Prostate gland (tissue), 2 donors: ENCODE data around the gene GJC1. TPM values are rescaled to one million over a fixed set of nuclear protein-coding genes. Genes with fewer than 3 reads are reported as not detected.

Source experiments
- DNase-seq: peaks from one replicate; pipeline ENCODE4 v3.0.0-alpha.2; 2019; ENCODE audit warnings: low spot score
- H3K27ac ChIP-seq, 2 donors: fragments of 200-600 bp; sonication (generic); 2 replicates each; pipeline ENCODE4 v1.5.1; 2017 to 2019
- H3K27me3 ChIP-seq: fragments of 200-600 bp; sonication (generic); replicated peaks from 2 replicates; pipeline ENCODE4 v1.5.1; 2019; ENCODE audit not compliant: insufficient read depth
- H3K36me3 ChIP-seq, 2 donors: fragments of 200-600 bp; sonication (generic); 1 replicate in 1 of 2; 2 replicates in 1 of 2; pipeline versions ENCODE4 v1.5.1 to v1.8.1; 2017 to 2019
- H3K4me1 ChIP-seq: fragments of 200-600 bp; sonication (generic); replicated peaks from 2 replicates; pipeline ENCODE4 v1.5.1; 2019
- H3K4me3 ChIP-seq, 2 donors: fragments of 200-600 bp; sonication (generic); 2 replicates each; pipeline ENCODE4 v1.5.1; 2017 to 2019
- H3K9me3 ChIP-seq: fragments of 200-600 bp; sonication (generic); 2 replicates; pipeline ENCODE4 v1.5.1; 2017
- POLR2A ChIP-seq: fragments of 450-650 bp; IDR thresholded peaks from one replicate; pipeline ENCODE4 v1.6.1; 2016; ENCODE audit warnings: antibody characterized with exemption, mild to moderate bottlenecking
- POLR2AphosphoS5 ChIP-seq: sonication (generic); formaldehyde crosslinking; IDR thresholded peaks from one replicate; pipeline ENCODE4 v1.6.1; 2017; ENCODE audit warnings: antibody characterized with exemption
- WGBS: methylation state at CpG from one replicate; pipeline ENCODE4 v1.1.5; 2018; 5-methylcytosine and 5-hydroxymethylcytosine counted together
- intact Hi-C: fragments of 100-400 bp; cut with DNase I; formaldehyde crosslinking; loops from one replicate; pipeline ENCODE4 v1.14.2; 2022
- total RNA-seq, 2 donors: library from RNA; depleted of rRNA; stranded (reverse); fragments of >200 nt; gene quantifications; one replicate each; pipeline ENCODE4 v1.1.0, GENCODE V29; 2016
- TF ChIP-seq, protein P1 (sequence below), 4 experiments: fragments of 200-600 bp in 2 of 4; fragments of 450-650 bp in 2 of 4; sonication (generic) in 2 of 4; IDR thresholded peaks; 1 replicate in 3 of 4; 2 replicates in 1 of 4; pipeline ENCODE4 v1.5.1; 2016 to 2019; ENCODE audit warnings: antibody characterized with exemption in 4 of 4, mild to moderate bottlenecking in 2 of 4, moderate library complexity in 2 of 4

GJC1 gene
- total RNA-seq, 2 donors from 2014 or later: 5.3 to 18.3 TPM

DNA sequence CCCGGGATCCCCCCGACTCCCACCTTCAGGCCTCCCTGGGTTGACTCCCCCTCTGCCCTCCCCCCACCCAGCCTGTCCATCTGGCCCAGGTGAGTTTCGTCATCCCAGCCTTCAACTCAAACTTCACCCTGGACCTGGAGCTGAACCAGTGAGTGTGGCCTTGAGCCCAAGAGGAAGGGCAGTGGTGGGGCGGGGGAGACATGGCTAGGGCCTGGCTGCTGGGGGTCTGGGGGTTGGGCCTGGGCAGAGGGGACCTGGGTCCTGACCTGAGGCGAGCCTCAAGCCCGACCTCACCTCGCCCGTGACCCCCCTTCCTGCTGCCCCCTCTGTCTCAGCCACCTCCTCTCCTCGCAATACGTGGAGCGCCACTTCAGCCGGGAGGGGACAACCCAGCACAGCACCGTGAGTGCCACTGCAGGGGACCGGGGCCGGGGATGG lies 60.4 kb downstream of the GJC1 start:
- H3K36me3 ChIP-seq: no peaks in the 10 kb centered on the region
- no peak overlapping the region for H3K4me3 ChIP-seq
- H3K4me1 ChIP-seq: no peaks in the 10 kb centered on the region
- no peak for DNase-seq
- no peak overlapping the region for H3K27ac ChIP-seq
- H3K27me3 ChIP-seq: no peaks in the 10 kb centered on the region
- WGBS: 67% methylated on average over 14 of the region's 15 CpGs
- intact Hi-C loops: no loop called here
- no peaks in the 10 kb centered on the region for H3K9me3 ChIP-seq
- TF ChIP-seq POLR2AphosphoS5 (no peak), POLR2A (no peak)
- TF ChIP-seq, protein P1, sequence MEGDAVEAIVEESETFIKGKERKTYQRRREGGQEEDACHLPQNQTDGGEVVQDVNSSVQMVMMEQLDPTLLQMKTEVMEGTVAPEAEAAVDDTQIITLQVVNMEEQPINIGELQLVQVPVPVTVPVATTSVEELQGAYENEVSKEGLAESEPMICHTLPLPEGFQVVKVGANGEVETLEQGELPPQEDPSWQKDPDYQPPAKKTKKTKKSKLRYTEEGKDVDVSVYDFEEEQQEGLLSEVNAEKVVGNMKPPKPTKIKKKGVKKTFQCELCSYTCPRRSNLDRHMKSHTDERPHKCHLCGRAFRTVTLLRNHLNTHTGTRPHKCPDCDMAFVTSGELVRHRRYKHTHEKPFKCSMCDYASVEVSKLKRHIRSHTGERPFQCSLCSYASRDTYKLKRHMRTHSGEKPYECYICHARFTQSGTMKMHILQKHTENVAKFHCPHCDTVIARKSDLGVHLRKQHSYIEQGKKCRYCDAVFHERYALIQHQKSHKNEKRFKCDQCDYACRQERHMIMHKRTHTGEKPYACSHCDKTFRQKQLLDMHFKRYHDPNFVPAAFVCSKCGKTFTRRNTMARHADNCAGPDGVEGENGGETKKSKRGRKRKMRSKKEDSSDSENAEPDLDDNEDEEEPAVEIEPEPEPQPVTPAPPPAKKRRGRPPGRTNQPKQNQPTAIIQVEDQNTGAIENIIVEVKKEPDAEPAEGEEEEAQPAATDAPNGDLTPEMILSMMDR (IDR thresholded peaks at IDR 0.05): no peak

DNA sequence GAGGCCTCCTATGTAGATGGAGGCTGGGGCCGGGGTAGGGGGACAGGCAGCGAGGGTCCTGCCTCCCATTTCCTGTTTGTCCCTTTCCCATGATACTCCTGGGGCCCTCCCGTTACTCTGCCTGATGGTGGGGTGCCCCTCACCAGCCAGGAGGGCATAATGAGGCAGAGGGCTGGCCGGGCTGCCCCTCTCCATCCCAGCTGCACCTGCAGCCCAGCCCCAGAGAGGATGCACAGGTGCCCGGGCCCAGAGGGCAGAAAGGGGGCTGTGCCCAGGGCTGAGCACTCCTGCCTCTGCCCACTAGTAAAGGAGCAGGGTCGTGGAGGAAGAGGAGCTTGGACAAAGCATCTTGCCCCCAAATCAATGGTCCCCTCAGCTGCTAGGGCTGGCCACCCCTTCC lies 60.9 kb downstream of the GJC1 start:
- whole genome bisulfite sequencing: 43% methylated on average over 6 of the region's 6 CpGs
- H3K27ac ChIP-seq: no peak overlapping the region
- no peak for TF ChIP-seq POLR2AphosphoS5
- TF ChIP-seq, protein P1 (IDR thresholded peaks at IDR 0.05): no peak
- TF ChIP-seq POLR2A: no peak

GRCh38 chr17:44768505-44769142 lies 61.5 kb downstream of the GJC1 start:
- intact Hi-C loops: no loop called here
- H3K27ac ChIP-seq: no peak overlapping the region
- H3K36me3 ChIP-seq: no peaks in the 10 kb centered on the region
- WGBS: 79% methylated on average over 11 of the region's 11 CpGs
- no peaks in the 10 kb centered on the region for H3K9me3 ChIP-seq
- no peaks in the 10 kb centered on the region for H3K4me1 ChIP-seq
- no peaks in the 10 kb centered on the region for H3K27me3 ChIP-seq
- no peak for TF ChIP-seq POLR2A
- TF ChIP-seq POLR2AphosphoS5: no peak
- TF ChIP-seq, protein P1 (IDR thresholded peaks at IDR 0.05): no peak
- no peak overlapping the region for H3K4me3 ChIP-seq
- no peak for DNase-seq

More for the DNA sequence above, 60.9 kb downstream of the GJC1 start:
- no peaks in the 10 kb centered on the region for H3K9me3 ChIP-seq
- H3K4me1 ChIP-seq: no peaks in the 10 kb centered on the region
- H3K36me3 ChIP-seq: no peaks in the 10 kb centered on the region
- no peak overlapping the region for H3K4me3 ChIP-seq
- intact Hi-C loops: no loop called here
- no peak for DNase-seq
- no peaks in the 10 kb centered on the region for H3K27me3 ChIP-seq

- intact Hi-C loops: no loop called here
- H3K36me3 ChIP-seq: no peaks in the 10 kb centered on the region
- WGBS: 54% methylated on average over 4 of the region's 4 CpGs
- H3K4me1 ChIP-seq: no peaks in the 10 kb centered on the region
- H3K4me3 ChIP-seq: no peak overlapping the region
- H3K27me3 ChIP-seq: no peaks in the 10 kb centered on the region
- H3K27ac ChIP-seq: no peak overlapping the region
- TF ChIP-seq POLR2A (no peak), POLR2AphosphoS5 (no peak)
- TF ChIP-seq, protein P1 (IDR thresholded peaks at IDR 0.05): no peak
- no peaks in the 10 kb centered on the region for H3K9me3 ChIP-seq
- DNase-seq: no peak
Measured at GRCh38 chr17:44767493-44767892, 62.6 kb downstream of the GJC1 start.

DNA sequence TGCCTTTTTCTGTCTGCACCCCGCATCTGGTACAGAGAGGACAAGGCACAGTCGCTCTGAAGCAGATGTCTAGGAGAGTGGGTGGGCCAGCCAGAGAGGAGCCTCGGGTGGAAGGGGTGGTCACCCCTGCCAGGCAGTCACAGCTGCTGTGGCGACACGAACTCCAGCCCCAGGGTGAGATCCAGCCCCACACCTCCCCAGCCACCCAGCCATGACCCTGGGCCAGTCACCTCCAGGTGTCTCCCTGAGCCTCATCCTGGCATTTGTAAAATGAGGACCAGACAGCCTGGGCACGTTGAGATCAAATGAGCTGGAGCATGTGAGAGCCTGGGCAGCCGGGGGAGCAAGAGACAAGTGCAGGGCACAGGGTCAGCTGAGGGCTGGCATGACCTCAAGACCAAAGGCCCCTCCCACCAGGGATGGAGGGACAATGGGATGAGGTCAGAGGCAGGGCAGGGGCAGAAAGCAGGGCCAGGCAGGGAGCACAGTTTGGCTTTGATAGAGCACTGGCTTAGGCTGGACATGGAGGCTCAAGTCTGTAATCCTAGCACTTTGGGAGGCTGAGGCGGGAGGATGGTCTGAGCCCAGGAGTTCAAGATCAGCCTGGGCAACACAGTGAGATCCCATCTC lies 63.6 kb downstream of the GJC1 start:
- Histone ChIP-seq H3K4me3 (no peak overlapping the region), H3K9me3 (no peaks in the 10 kb centered on the region), H3K27ac (no peak overlapping the region), H3K27me3 (no peaks in the 10 kb centered on the region), H3K4me1 (no peaks in the 10 kb centered on the region), H3K36me3 (no peaks in the 10 kb centered on the region)
- WGBS: 49% methylated on average over 8 of the region's 8 CpGs
- intact Hi-C loops: no loop called here
- DNase-seq: no peak
- no peak for TF ChIP-seq POLR2AphosphoS5
- TF ChIP-seq POLR2A: no peak
- TF ChIP-seq, protein P1 (IDR thresholded peaks at IDR 0.05): no peak
